ENCODE measurements around the gene SH3RF2. TPM values are rescaled to one million over a fixed set of nuclear protein-coding genes. Genes with fewer than 3 reads are reported as not detected.

The SH3RF2 gene
- total and polyA plus RNA-seq, 4 experiments from 2014 or later = not detected

DNA sequence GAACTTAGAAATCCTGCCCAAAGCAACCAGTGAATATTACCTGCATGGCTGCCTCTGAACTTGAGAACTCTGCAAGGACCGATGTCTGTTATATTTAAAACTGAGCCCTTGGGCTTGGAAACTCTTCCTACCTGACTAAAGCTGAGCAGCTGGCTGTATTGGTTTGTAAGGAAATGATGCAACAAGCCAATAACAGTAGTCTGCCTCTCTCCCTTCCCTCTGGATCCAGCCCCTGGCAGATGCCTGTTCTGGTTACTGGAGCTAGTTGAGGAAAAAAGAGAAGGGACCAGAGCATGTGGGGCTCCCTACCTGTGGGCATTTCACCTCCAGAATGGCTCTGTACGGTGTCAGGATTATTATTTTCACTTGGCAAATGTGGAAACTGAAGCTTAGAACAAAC lies 34.7 kb downstream of the SH3RF2 start:
- Histone ChIP-seq H3K36me3 (ENCODE audit: insufficient read depth, low read length) (no peaks in the 10 kb centered on the region), H3K9me3 (ENCODE audit: control insufficient read depth in 1 of 2, low read length in 2 of 2) (no peaks in the 10 kb centered on the region), H3K4me3 (ENCODE audit: low read length in 2 of 2) (no peak overlapping the region), H3K4me1 (ENCODE audit: insufficient read depth, low read length) (no peaks in the 10 kb centered on the region), H3K27me3 (ENCODE audit: insufficient read depth, low read length) (no peaks in the 10 kb centered on the region), H3K27ac (ENCODE audit: low read depth, low read length) (no peak overlapping the region)
- Mint-ChIP-seq H3K4me1 (no peaks in the 10 kb centered on the region), H3K27ac (no peak overlapping the region), H3K27me3 (no peaks in the 10 kb centered on the region), H3K9me3 (peaks cover 0 to 6% (median 0%) of the 10 kb centered on the region in 8 donors), H3K4me3 (no peak overlapping the region), H3K36me3 (no peaks in the 10 kb centered on the region)
- CTCF ChIA-PET (ENCODE audit: partially characterized antibody) = no interaction called here
- POLR2A ChIA-PET (ENCODE audit: partially characterized antibody) = interaction anchor here (0.6 kb wide), 1 partner anchor 185 kb away, joined by 3 read pairs; no protein-coding TSS in a partner anchor
- intact Hi-C loops (cut with micrococcal nuclease) = no loop called here
- no peak for DNase-seq

- Histone ChIP-seq H3K27ac (ENCODE audit: low read depth, low read length) (no peak overlapping the region), H3K4me1 (ENCODE audit: insufficient read depth, low read length) (no peaks in the 10 kb centered on the region), H3K4me3 (ENCODE audit: low read length in 2 of 2) (no peak overlapping the region), H3K27me3 (ENCODE audit: insufficient read depth, low read length) (no peaks in the 10 kb centered on the region), H3K9me3 (ENCODE audit: control insufficient read depth in 1 of 2, low read length in 2 of 2) (no peaks in the 10 kb centered on the region), H3K36me3 (ENCODE audit: insufficient read depth, low read length) (no peaks in the 10 kb centered on the region)
- Mint-ChIP-seq H3K27ac (no peak overlapping the region), H3K9me3 (peaks cover 0 to 6% (median 0%) of the 10 kb centered on the region in 8 donors), H3K4me1 (no peaks in the 10 kb centered on the region), H3K36me3 (no peaks in the 10 kb centered on the region), H3K27me3 (no peaks in the 10 kb centered on the region), H3K4me3 (no peak overlapping the region)
- intact Hi-C loops (cut with micrococcal nuclease) = no loop called here
- POLR2A ChIA-PET (ENCODE audit: partially characterized antibody) = no interaction called here
- DNase-seq = no peak
- CTCF ChIA-PET (ENCODE audit: partially characterized antibody) = no interaction called here
These were observed 35.3 kb downstream of the SH3RF2 start for GRCh38 chr5:145971701-145972100.

GRCh38 chr5:145975001-145975360 lies 38.6 kb downstream of the SH3RF2 start:
- no peak overlapping the region for H3K4me3 ChIP-seq (ENCODE audit: low read length in 2 of 2)
- CTCF ChIA-PET (ENCODE audit: partially characterized antibody) = no interaction called here

DNA sequence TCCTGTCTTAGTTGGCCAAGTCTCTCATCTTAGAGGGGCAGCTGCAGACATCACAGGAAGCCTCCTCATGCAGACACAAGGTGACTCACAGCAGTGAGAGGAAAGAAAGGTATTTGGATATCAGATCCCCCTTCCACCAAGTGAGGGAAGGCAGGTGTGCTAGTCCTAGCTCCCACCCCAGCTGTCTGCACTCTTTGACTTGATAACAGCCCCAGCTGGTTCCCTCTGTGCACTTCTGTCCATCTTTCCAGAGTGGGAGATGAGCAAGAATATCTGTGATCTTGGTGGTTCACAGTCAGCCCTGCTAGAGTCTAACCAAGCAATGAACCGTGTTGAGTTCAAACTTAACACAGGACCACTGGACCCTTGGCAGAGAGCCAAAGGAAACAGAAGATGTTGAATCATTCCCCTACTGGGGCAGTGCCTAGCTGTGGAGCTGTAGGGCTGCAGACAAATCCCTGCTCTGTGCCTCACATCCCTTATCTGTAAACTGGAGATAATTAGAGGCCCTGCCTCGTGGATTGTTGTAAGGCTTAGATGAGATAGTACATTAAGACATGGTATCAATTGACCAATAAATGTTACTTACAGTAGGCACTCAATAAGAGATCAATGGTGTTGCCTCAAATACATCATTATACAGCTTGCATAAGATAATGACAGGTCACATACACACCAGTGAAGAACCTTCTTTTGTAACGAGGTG lies 39.1 kb downstream of the SH3RF2 start:
- Mint-ChIP-seq H3K4me3 (no peak overlapping the region), H3K27ac (no peak overlapping the region), H3K4me1 (no peaks in the 10 kb centered on the region), H3K27me3 (no peaks in the 10 kb centered on the region), H3K36me3 (no peaks in the 10 kb centered on the region), H3K9me3 (peaks cover 0 to 6% (median 0%) of the 10 kb centered on the region in 8 donors)
- no peaks in the 10 kb centered on the region for H3K36me3 ChIP-seq (ENCODE audit: insufficient read depth, low read length)
- intact Hi-C loops (cut with micrococcal nuclease) = no loop called here
- no peaks in the 10 kb centered on the region for H3K4me1 ChIP-seq (ENCODE audit: insufficient read depth, low read length)
- no peak overlapping the region for H3K4me3 ChIP-seq (ENCODE audit: low read length in 2 of 2)
- H3K27me3 ChIP-seq (ENCODE audit: insufficient read depth, low read length) = no peaks in the 10 kb centered on the region
- no peak overlapping the region for H3K27ac ChIP-seq (ENCODE audit: low read depth, low read length)
- no peak for DNase-seq
- ChIA-PET CTCF (ENCODE audit: partially characterized antibody) (no interaction called here), POLR2A (ENCODE audit: partially characterized antibody) (no interaction called here)
- no peaks in the 10 kb centered on the region for H3K9me3 ChIP-seq (ENCODE audit: control insufficient read depth in 1 of 2, low read length in 2 of 2)

More at GRCh38 chr5:145975001-145975360, 38.6 kb downstream of the SH3RF2 start:
- POLR2A ChIA-PET (ENCODE audit: partially characterized antibody) = no interaction called here
- intact Hi-C loops (cut with micrococcal nuclease) = no loop called here
- no peaks in the 10 kb centered on the region for H3K27me3 Mint-ChIP-seq
- Histone ChIP-seq H3K27me3 (ENCODE audit: insufficient read depth, low read length) (no peaks in the 10 kb centered on the region), H3K9me3 (ENCODE audit: control insufficient read depth in 1 of 2, low read length in 2 of 2) (no peaks in the 10 kb centered on the region), H3K27ac (ENCODE audit: low read depth, low read length) (no peak overlapping the region), H3K4me1 (ENCODE audit: insufficient read depth, low read length) (no peaks in the 10 kb centered on the region), H3K36me3 (ENCODE audit: insufficient read depth, low read length) (no peaks in the 10 kb centered on the region)
- no peak for DNase-seq
- H3K9me3 Mint-ChIP-seq = peaks cover 0 to 6% (median 0%) of the 10 kb centered on the region in 8 donors
- no peaks in the 10 kb centered on the region for H3K36me3 Mint-ChIP-seq
- no peak overlapping the region for H3K27ac Mint-ChIP-seq
- H3K4me1 Mint-ChIP-seq = no peaks in the 10 kb centered on the region
- H3K4me3 Mint-ChIP-seq = no peak overlapping the region

DNA sequence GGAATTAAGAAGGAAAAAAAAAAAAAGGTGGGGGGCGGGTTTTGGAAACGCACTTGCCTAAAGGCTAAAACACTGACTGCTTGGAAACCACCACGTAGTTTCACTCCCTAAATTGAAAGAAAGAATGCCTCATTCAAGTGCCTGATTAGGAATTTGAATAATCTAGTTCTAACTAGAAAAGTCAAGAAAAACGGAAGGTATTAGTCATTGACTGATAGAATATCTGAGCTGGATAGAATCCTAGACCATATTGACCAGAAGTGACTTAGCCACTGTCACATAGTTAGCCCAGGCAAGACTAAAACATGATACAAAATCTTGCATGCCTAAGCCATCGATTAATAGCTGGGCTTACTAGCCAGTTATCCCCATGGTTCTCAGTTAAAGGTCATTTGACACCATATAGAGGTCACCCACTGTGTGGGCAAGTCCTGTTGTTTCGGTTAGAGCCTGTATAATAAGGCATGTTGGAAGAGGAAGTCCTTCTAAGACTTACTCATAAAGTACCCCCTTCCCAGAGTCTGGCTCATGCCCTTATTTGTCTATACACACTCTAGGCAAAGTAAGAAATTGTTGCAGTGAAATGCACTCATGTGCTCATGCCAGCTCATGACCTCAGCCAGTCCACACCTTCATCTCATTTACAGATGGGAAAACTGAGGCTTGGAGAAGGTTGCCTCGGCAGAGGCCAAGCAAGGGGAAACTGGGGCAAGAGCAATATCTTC lies 40.2 kb downstream of the SH3RF2 start:
- H3K27me3 ChIP-seq (ENCODE audit: insufficient read depth, low read length) = no peaks in the 10 kb centered on the region
- no peaks in the 10 kb centered on the region for H3K27me3 Mint-ChIP-seq
- H3K27ac ChIP-seq (ENCODE audit: low read depth, low read length) = no peak overlapping the region
- no peaks in the 10 kb centered on the region for H3K9me3 ChIP-seq (ENCODE audit: control insufficient read depth in 1 of 2, low read length in 2 of 2)
- POLR2A ChIA-PET (ENCODE audit: partially characterized antibody) = no interaction called here
- H3K4me1 ChIP-seq (ENCODE audit: insufficient read depth, low read length) = no peaks in the 10 kb centered on the region
- intact Hi-C loops (cut with micrococcal nuclease) = no loop called here
- H3K36me3 Mint-ChIP-seq = no peaks in the 10 kb centered on the region
- peaks cover 0 to 6% (median 0%) of the 10 kb centered on the region in 8 donors for H3K9me3 Mint-ChIP-seq
- H3K4me3 Mint-ChIP-seq = no peak overlapping the region
- H3K27ac Mint-ChIP-seq = no peak overlapping the region
- CTCF ChIA-PET (ENCODE audit: partially characterized antibody) = no interaction called here
- H3K4me1 Mint-ChIP-seq = no peaks in the 10 kb centered on the region
- no peaks in the 10 kb centered on the region for H3K36me3 ChIP-seq (ENCODE audit: insufficient read depth, low read length)
- no peak overlapping the region for H3K4me3 ChIP-seq (ENCODE audit: low read length in 2 of 2)
- DNase-seq = no peak

- peaks cover 0 to 6% (median 0%) of the 10 kb centered on the region in 8 donors for H3K9me3 Mint-ChIP-seq
- Histone ChIP-seq H3K27ac (ENCODE audit: low read depth, low read length) (no peak overlapping the region), H3K9me3 (ENCODE audit: control insufficient read depth in 1 of 2, low read length in 2 of 2) (no peaks in the 10 kb centered on the region), H3K27me3 (ENCODE audit: insufficient read depth, low read length) (no peaks in the 10 kb centered on the region), H3K4me1 (ENCODE audit: insufficient read depth, low read length) (no peaks in the 10 kb centered on the region), H3K4me3 (ENCODE audit: low read length in 2 of 2) (no peak overlapping the region), H3K36me3 (ENCODE audit: insufficient read depth, low read length) (no peaks in the 10 kb centered on the region)
- no peak for DNase-seq
- CTCF ChIA-PET (ENCODE audit: partially characterized antibody) = no interaction called here
- POLR2A ChIA-PET (ENCODE audit: partially characterized antibody) = no interaction called here
- no peak overlapping the region for H3K4me3 Mint-ChIP-seq
- H3K36me3 Mint-ChIP-seq = no peaks in the 10 kb centered on the region
- H3K27ac Mint-ChIP-seq = no peak overlapping the region
- intact Hi-C loops (cut with micrococcal nuclease) = no loop called here
- H3K27me3 Mint-ChIP-seq = no peaks in the 10 kb centered on the region
- H3K4me1 Mint-ChIP-seq = no peaks in the 10 kb centered on the region
These were observed 41.8 kb downstream of the SH3RF2 start for GRCh38 chr5:145978171-145978570.

- Mint-ChIP-seq H3K9me3 (peaks cover 0 to 6% (median 0%) of the 10 kb centered on the region in 8 donors), H3K4me3 (no peak overlapping the region), H3K4me1 (no peaks in the 10 kb centered on the region), H3K27me3 (no peaks in the 10 kb centered on the region), H3K27ac (no peak overlapping the region), H3K36me3 (no peaks in the 10 kb centered on the region)
- intact Hi-C loops (cut with micrococcal nuclease) = no loop called here
- ChIA-PET CTCF (ENCODE audit: partially characterized antibody) (no interaction called here), POLR2A (ENCODE audit: partially characterized antibody) (no interaction called here)
- Histone ChIP-seq H3K27me3 (ENCODE audit: insufficient read depth, low read length) (no peaks in the 10 kb centered on the region), H3K4me1 (ENCODE audit: insufficient read depth, low read length) (no peaks in the 10 kb centered on the region), H3K4me3 (ENCODE audit: low read length in 2 of 2) (no peak overlapping the region), H3K9me3 (ENCODE audit: control insufficient read depth in 1 of 2, low read length in 2 of 2) (no peaks in the 10 kb centered on the region), H3K27ac (ENCODE audit: low read depth, low read length) (no peak overlapping the region), H3K36me3 (ENCODE audit: insufficient read depth, low read length) (no peaks in the 10 kb centered on the region)
- DNase-seq = no peak
These were observed 42.3 kb downstream of the SH3RF2 start for GRCh38 chr5:145978708-145979107.
